ENCODE data around the gene MAP2K7.

Gene MAP2K7

GRCh38 chr19:7867092-7867844, 36.4 kb upstream of the MAP2K7 start:
- DNase-seq = no peak

DNA sequence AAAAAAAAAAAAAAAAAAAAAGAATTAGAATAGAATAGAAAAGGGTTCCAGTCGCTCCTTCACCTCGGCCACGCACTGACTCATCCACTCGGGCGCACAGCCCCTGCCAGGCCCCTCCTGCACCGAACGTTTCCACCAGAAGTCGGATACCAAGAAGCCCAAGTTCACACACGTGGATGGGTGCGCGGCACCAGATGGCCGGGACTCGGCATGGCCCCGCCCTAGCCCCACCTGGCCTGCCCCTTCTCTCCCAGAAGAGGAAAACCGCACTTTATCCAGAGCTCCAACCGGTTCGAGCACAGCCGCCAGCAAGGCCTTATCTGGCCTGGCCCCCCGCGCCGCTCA, 35.4 kb upstream of the MAP2K7 start:
- no peak for DNase-seq

DNA sequence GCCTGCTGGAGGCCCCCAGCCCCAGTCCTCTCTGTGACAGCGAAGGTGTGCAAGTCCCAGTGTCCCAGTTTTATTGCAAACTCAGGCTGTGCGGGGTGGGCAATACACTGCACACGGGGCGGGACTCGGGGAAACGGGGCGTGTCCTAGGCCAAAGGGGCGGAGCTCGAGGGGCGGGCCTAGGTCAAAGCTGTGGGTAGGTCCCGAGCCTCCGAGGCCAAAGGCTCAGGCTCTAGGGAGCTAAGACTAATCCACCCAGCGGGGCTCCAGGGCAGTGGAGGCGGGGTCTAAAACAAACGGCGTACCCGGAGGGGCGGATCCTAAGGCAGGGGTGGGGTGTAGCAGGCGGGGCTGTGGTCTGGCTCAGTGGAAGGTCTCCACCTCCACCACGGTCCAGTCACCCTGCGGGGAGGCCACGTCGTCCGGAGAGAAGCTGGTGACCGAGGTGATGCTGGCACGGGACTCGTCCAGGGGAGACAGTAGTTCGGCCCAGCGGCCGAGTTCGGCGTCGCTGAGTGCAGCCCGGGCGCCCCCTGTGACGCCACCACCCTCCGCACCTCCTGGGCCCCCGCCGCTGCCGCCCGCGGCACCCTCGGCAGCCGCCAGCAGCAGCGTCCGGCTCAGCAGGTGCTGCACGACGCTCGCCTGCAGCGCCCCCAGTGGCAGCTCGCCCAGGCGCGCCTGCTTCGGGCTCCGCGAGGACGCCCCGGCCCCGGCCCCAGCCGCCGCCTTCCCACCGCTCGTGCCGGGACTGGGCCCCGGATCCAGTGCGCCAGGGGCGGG, 34.8 kb upstream of the MAP2K7 start:
- DNase-seq = no peak

DNA sequence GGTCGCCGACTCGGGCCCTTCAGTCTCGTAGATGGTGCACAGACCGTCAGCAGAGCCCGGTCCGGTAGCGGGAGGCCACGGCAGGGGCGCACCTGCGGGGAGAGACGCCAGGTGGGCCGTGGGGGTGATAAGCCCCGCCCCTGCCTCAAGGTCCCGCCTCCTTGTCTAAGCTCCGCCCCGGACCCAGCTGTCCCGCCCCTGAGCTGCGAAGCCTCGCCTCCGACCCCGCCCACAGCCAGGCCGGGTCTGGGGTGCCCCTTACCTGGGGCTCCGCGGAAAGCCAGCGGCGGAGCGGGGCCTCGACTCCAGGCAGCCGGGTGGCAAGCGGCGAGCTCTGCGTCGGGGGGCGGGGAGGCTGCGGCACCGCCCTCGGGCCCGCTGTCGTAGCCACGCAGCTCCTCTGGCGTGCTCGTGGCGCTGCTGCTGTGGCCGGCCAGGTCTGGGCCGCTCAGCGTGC, 34.2 kb upstream of the MAP2K7 start:
- no peak for DNase-seq

GRCh38 chr19:7869910-7870511, 33.7 kb upstream of the MAP2K7 start:
- DNase-seq = no peak

- DNase-seq = no peak
Measured at GRCh38 chr19:7870571-7871436, 32.9 kb upstream of the MAP2K7 start.

GRCh38 chr19:7871437-7872305, 32.0 kb upstream of the MAP2K7 start:
- peak; percentile 52 for DNase-seq

GRCh38 chr19:7872306-7873204, 31.1 kb upstream of the MAP2K7 start:
- no peak for DNase-seq

DNA sequence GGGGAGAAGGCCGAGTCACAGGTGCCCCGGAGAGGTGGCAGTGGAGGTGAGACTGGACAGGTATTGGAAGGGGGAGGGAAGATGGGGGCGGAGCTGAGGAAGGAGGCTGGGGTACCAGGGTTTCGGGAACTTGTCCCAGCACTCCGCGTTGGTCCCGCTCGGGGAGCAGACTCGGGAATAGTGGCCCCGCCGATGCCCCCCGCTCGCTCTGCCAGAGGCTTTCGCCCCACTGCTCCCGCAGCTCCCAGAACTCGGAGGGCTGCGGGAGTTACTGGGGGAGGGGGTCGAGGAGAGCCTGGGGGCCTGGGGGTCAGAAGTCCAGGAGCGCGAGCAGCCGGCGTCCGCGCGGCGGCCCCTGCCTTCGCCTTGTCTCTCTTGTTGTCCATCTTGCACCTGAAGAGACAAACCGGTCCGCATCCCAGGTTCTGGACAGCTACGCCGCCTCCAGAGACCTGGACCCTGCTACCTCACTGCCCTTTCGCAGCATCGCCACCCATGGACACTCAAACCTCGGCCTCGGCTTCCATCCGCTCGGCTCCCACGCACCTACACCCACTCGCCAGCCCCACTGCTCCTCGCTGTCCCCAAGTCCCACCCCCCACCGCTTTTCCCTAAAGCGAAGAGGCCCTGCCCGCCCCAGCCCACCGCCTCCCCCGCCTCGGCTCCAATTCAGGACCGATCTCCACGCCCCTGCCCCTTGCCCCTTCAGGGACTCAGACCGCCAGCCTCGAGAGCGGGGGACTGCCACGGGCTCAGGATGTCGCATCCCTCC, 30.2 kb upstream of the MAP2K7 start:
- no peak for DNase-seq

GRCh38 chr19:7874076-7874896, 29.4 kb upstream of the MAP2K7 start, which contains the start of gene PRR36:
PRR36 (minus strand) TSS chr19:7874390; CDS start chr19:7873689, 701 bp downstream.
- peak; percentile 76 for DNase-seq

- DNase-seq = no peak
Measured at GRCh38 chr19:7874897-7875273, 28.8 kb upstream of the MAP2K7 start.

DNA sequence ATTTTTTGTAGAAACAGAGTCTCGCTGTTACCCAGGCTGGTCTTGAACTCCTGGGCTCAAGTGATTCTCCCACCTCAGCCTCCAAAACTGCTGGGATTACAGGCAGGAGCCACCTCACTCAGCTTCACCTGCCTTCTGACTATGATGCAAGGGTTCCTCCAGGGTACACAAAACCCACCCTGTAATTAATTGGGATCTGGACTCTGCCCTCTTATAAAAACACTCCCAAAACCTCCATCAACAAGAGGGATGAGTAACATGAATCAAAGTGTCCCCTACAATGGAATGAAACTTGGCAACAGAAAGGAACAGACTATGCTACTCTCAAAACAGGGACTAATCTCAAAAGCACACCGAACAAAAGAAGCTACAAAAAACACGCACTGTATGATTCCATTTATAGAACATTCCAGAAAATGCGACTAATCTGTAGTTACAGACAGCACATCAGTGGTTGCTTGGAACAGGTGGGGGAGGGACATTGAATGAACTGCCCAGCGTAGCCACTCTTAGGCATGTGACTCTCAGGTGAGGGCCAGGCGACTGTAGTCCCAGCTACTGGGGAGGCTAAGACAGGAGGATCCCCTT, 26.3 kb upstream of the MAP2K7 start:
- no peak for DNase-seq

DNA sequence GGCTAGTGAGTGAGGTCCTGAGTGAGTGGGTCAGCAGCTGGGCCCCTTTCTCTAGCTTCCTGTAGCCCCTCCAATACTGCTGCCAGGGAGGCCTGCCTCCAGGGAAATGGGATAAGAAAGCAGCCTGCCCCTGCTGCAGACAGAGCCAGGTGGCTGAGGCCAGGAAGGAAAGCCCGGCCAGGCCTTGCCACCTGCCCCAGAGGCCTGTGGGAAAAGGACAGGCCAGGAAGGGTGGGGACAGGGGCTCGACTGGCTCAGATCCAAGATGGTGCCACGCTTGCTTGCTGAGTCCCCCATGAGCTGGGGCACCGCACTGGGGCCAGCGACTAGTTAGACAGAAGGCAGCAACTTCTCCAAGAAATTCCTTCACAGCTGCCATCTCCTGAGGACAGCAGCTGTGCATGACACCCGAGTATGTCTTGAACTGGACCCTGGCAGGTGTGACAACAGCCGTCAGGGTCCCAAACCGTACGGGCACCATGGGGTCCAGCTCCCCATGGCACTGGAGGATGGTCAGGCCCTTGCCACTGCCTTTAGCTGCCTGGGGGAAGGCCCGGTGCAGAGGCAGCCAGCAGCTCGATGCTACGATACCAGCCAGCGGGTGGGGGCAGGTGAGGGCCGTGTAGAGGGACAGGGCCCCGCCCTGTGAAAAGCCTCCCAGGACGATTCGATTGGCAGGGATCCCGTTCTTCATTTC, 24.4 kb upstream of the MAP2K7 start:
- DNase-seq = no peak

- no peak for DNase-seq
Measured at GRCh38 chr19:7879836-7880235, 23.8 kb upstream of the MAP2K7 start.

DNA sequence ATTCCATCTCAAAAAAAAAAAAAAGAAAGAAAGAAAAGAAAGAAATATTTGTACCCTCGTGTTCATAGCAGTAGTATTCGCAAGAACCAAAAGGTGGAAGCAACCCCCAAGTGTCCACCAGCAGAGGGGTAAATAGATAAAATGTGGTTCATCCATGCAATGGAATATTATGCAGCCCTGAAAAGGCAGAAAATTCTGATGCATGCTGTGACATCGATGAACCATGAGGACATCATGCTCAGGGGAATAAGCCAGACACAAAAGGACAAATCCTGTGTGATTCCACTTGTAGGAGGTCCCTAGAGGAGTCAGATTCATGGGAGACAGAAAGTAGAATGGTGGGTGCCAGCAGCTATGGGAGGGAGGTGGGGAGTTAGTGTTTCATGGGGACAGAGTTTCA, 21.8 kb upstream of the MAP2K7 start:
- DNase-seq = no peak

DNA sequence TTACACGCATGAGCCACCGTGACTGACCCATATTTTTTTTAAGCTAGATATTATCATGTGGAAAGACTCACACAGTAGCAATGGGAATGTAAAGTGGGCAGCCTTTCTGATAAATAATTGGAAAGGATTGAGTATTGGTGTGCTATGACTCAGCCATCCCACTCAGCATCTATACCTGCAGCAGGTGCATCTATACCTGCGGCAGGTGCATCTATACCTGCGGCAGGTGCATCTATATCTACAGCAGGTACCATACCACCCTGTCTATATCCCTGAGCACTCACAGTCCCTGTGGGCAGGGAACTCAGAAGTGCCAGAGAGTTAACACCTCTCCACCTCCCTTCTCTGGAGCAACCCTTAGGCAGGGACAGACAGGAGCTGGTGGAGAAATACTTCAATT, 20.6 kb upstream of the MAP2K7 start:
- DNase-seq = no peak

GRCh38 chr19:7883796-7884570, 19.7 kb upstream of the MAP2K7 start:
- DNase-seq = no peak
